ENCODE data around the gene OR6S1.
"Not testable (repeated sequence)": the region's sequence is repeated elsewhere in the genome, so short reads cannot be mapped to it uniquely, and the experiment has no call there.

OR6S1 gene

DNA sequence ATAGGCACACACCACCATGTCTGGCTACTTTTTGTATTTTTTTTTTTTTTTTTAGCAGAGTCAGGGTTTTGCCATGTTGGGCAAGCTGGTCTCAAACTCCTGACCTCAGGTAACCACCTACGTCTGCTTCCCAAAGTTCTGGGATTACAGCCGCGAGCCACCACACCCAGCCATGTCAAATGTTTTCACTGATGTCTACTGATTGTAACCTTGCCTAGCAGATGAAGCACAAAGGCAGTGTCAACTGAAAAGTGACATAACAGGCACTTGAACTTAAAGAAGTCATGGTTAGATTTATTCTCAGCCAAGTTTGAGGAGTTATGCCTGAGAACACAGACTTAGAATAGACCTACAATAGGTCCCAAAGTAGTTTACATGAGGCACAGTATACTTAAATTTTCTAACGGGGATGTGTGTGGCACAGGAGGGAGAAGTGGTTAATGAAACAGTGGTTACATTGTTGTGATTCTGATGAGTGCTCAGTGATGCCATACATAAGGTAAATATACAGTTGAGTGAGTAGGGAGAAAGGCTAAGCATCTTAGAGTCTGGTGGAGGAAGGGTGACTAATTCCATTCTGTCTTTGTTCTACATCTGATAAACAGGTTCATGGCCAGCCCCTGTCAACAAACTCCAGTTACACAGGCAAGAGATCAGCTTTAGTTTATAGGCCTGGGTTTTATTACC is 30.2 kb upstream of the OR6S1 start:
- TF ChIP-seq, protein P1, sequence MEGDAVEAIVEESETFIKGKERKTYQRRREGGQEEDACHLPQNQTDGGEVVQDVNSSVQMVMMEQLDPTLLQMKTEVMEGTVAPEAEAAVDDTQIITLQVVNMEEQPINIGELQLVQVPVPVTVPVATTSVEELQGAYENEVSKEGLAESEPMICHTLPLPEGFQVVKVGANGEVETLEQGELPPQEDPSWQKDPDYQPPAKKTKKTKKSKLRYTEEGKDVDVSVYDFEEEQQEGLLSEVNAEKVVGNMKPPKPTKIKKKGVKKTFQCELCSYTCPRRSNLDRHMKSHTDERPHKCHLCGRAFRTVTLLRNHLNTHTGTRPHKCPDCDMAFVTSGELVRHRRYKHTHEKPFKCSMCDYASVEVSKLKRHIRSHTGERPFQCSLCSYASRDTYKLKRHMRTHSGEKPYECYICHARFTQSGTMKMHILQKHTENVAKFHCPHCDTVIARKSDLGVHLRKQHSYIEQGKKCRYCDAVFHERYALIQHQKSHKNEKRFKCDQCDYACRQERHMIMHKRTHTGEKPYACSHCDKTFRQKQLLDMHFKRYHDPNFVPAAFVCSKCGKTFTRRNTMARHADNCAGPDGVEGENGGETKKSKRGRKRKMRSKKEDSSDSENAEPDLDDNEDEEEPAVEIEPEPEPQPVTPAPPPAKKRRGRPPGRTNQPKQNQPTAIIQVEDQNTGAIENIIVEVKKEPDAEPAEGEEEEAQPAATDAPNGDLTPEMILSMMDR (IDR thresholded peaks at IDR 0.05; ENCODE audit: borderline replicate concordance, control extremely low read depth, extremely low read depth, insufficient read depth, missing control alignments): no peak
- peak; percentile 21 for DNase-seq (ENCODE audit: low spot score)
- in situ Hi-C loops (cut with MboI; ENCODE audit: low sequenced_read_pairs, unreplicated experiment): no loop called here

DNA sequence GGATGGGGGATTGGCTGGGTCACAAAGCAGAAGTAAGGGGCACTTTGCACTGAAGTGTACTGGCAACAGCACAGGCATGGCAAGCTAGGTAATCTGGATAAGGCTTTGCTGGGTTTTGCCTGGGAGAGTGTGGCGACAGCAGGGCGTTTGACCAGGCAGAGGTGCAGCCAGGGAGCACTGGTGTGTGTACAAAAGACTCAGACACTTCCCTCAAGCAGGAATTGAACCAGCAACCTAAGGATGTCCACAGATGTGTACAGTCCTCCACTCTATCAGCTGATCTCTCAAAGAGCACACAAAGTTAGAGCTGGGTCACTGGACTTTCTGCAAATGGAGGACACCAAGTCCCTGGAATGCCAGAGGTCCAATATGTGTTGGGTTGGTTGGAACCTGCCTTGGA is 27.5 kb upstream of the OR6S1 start:
- TF ChIP-seq, protein P1 (IDR thresholded peaks at IDR 0.05; ENCODE audit: borderline replicate concordance, control extremely low read depth, extremely low read depth, insufficient read depth, missing control alignments): no peak
- DNase-seq (ENCODE audit: low spot score): no peak

DNA sequence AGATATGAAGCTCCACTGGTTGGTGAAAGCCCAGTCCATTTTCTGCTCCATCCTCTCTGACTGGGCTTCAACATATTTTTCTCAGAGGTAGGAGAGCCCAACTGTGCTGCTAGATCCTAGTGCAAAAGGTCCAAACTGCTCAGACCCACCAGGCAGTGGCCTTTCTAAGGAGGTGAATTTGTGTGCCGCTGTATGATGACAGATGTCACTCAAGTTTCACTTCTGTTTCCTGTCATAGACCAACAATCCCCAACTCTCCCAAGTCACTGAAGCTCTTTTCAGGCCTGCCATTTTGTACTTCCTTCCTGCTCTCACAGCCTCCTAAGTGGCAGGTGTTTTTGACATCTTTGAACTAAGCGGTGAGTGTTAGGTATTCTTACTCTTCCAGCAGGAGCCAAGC is 26.5 kb upstream of the OR6S1 start:
- TF ChIP-seq, protein P1 (IDR thresholded peaks at IDR 0.05; ENCODE audit: borderline replicate concordance, control extremely low read depth, extremely low read depth, insufficient read depth, missing control alignments): no peak
- peak; percentile 71 for DNase-seq (ENCODE audit: low spot score)
- in situ Hi-C loops (cut with MboI; ENCODE audit: low sequenced_read_pairs, unreplicated experiment): no loop called here

More for the DNA sequence above, 27.5 kb upstream of the OR6S1 start:
- in situ Hi-C loops (cut with MboI; ENCODE audit: low sequenced_read_pairs, unreplicated experiment): no loop called here

DNA sequence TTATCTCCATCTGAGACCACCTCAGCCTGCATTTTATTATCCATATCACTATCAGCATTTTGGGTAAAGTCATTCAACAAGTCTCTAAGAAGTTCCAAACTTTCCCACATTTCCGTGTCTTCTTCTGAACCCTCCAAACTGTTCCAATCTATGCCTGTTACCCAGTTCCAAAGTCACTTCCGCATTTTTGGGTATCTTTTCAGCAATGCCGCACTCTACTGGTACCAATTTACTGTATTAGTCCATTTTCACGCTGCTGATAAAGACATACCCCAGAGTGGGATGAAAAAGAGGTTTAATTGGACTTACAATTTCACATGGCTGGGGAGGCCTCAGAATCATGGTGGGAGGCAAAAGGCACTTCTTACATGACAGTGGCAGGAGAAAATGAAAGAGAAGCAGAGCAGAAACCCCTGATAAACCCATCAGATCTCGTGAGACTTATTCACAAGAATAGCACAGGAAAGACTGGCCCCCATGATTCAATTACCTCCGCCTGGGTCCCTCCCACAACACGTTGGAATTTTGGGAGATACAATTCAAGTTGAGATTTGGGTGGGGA is 25.0 kb upstream of the OR6S1 start:
- in situ Hi-C loops (cut with MboI; ENCODE audit: low sequenced_read_pairs, unreplicated experiment); DNase-seq (ENCODE audit: low spot score): not testable (repeated sequence)

DNA sequence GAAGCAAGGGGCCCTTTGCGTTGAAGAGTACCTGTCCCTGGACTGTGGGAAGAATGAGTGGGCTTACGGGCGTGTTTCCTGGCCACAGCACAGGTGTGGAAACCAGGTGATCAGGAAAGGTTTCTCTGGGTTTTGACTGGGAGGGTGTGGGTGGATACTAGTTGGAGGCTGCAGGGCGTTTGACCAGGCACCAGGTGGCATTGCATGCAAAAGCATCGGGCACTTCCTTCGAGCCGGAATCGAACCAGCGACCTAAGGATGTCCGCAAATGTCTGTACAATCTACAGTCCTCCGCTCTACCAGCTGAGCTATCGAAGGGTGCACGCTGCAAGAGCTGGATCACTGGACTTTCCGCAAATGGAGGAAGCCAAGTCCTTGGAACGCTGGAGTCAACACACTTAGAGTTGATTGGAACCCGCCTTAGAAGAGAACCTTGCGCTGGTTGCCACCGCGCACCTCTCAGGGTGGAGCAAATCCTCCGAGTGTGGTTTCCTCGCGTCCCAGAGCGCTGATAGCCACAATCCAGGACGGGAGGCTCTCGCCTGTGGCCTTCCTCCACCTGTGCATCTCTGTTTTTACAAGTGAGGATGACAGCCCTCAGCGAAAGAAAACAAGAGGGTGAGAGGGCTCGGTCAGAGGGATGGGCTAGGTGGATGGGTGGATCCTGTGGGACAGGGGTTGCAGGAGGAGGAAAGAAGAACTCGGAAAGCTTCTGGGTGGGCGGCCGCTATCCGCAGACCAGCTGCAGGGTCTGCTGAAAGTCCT is 21.7 kb upstream of the OR6S1 start:
- TF ChIP-seq, protein P1 (IDR thresholded peaks at IDR 0.05; ENCODE audit: borderline replicate concordance, control extremely low read depth, extremely low read depth, insufficient read depth, missing control alignments): peak; percentile 66
- in situ Hi-C loops (cut with MboI; ENCODE audit: low sequenced_read_pairs, unreplicated experiment): no loop called here
- peak; percentile 63 for DNase-seq (ENCODE audit: low spot score)

DNA sequence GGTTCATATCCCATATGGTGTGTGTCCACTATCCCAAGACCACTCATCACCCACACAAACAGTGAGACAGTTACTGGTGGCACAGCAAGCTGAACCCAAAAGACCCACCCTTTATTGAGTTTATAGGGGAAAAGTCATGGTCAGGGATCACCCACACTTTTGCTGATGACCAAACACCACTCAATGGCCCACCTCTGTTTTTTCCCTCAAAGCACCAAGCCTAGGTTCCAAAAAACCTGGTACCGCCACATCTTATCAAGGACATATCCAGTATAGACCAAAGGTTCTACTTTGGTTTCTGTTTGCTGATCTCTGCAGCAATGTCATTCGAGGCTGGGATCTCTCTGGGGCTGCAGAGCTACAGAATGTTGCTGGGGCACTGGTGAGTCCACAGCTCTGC is 19.7 kb upstream of the OR6S1 start:
- TF ChIP-seq, protein P1 (IDR thresholded peaks at IDR 0.05; ENCODE audit: borderline replicate concordance, control extremely low read depth, extremely low read depth, insufficient read depth, missing control alignments): no peak
- DNase-seq (ENCODE audit: low spot score): no peak
- in situ Hi-C loops (cut with MboI; ENCODE audit: low sequenced_read_pairs, unreplicated experiment): no loop called here
